Measurements from ENCODE around the gene UBTD1.
"Not testable (repeated sequence)": the region's sequence is repeated elsewhere in the genome, so short reads cannot be mapped to it uniquely, and the experiment has no call there.

The UBTD1 gene

GRCh38 chr10:97563337-97563736 is 64.6 kb downstream of the UBTD1 start:
- no peak for DNase-seq (ENCODE audit: low read depth)

GRCh38 chr10:97564776-97565175 is 66.1 kb downstream of the UBTD1 start:
- no peak for DNase-seq (ENCODE audit: low read depth)

- no peak for DNase-seq (ENCODE audit: low read depth)
These were observed 67.7 kb downstream of the UBTD1 start for GRCh38 chr10:97566336-97566996.

GRCh38 chr10:97567891-97568290 is 69.2 kb downstream of the UBTD1 start:
- DNase-seq (ENCODE audit: low read depth): no peak

- no peak for DNase-seq (ENCODE audit: low read depth)
These were observed 71.5 kb downstream of the UBTD1 start for GRCh38 chr10:97570146-97570788.

- no peak for DNase-seq (ENCODE audit: low read depth)
These were observed 72.2 kb downstream of the UBTD1 start for GRCh38 chr10:97570789-97571471.

GRCh38 chr10:97571622-97572021 is 72.9 kb downstream of the UBTD1 start:
- DNase-seq (ENCODE audit: low read depth): no peak

- peak; percentile 53 for DNase-seq (ENCODE audit: low read depth)
These were observed 73.7 kb downstream of the UBTD1 start, which contains the start of gene ANKRD2 for GRCh38 chr10:97572214-97572989. ANKRD2 (plus strand) TSS chr10:97572779; CDS start chr10:97572789, 10 bp downstream.

- DNase-seq (ENCODE audit: low read depth): no peak
These were observed 74.3 kb downstream of the UBTD1 start for GRCh38 chr10:97573021-97573420.

GRCh38 chr10:97573672-97574071 is 74.9 kb downstream of the UBTD1 start:
- DNase-seq (ENCODE audit: low read depth): no peak

- no peak for DNase-seq (ENCODE audit: low read depth)
These were observed 75.8 kb downstream of the UBTD1 start for GRCh38 chr10:97574374-97575126.

- DNase-seq (ENCODE audit: low read depth): no peak
These were observed 76.5 kb downstream of the UBTD1 start for GRCh38 chr10:97575127-97575668.

GRCh38 chr10:97576487-97576886 is 77.8 kb downstream of the UBTD1 start:
- not testable (repeated sequence) for DNase-seq (ENCODE audit: low read depth)

GRCh38 chr10:97577701-97578100 is 79.0 kb downstream of the UBTD1 start:
- no peak for DNase-seq (ENCODE audit: low read depth)

- no peak for DNase-seq (ENCODE audit: low read depth)
These were observed 79.6 kb downstream of the UBTD1 start for GRCh38 chr10:97578171-97578844.

- DNase-seq (ENCODE audit: low read depth): no peak
These were observed 82.0 kb downstream of the UBTD1 start for GRCh38 chr10:97580421-97581367.

GRCh38 chr10:97582169-97582568 is 83.4 kb downstream of the UBTD1 start:
- no peak for DNase-seq (ENCODE audit: low read depth)

- no peak for DNase-seq (ENCODE audit: low read depth)
These were observed 84.8 kb downstream of the UBTD1 start for GRCh38 chr10:97583476-97583875.

- peak; percentile 66 for DNase-seq (ENCODE audit: low read depth)
These were observed 85.5 kb downstream of the UBTD1 start, which contains the start of gene HOGA1 for GRCh38 chr10:97584060-97584797. HOGA1 (plus strand) TSS chr10:97584389; CDS start chr10:97584704, 315 bp downstream.

All from stromal cell of bone marrow (primary cell).